ENCODE results near the gene RNF14. TPM values are rescaled to one million over a fixed set of nuclear protein-coding genes. Genes with fewer than 3 reads are reported as not detected.
"Not testable (repeated sequence)": the region's sequence is repeated elsewhere in the genome, so short reads cannot be mapped to it uniquely, and the experiment has no call there.

Gene RNF14
- 44.8 TPM for polyA plus RNA-seq (ENCODE audit: insufficient read length)

DNA sequence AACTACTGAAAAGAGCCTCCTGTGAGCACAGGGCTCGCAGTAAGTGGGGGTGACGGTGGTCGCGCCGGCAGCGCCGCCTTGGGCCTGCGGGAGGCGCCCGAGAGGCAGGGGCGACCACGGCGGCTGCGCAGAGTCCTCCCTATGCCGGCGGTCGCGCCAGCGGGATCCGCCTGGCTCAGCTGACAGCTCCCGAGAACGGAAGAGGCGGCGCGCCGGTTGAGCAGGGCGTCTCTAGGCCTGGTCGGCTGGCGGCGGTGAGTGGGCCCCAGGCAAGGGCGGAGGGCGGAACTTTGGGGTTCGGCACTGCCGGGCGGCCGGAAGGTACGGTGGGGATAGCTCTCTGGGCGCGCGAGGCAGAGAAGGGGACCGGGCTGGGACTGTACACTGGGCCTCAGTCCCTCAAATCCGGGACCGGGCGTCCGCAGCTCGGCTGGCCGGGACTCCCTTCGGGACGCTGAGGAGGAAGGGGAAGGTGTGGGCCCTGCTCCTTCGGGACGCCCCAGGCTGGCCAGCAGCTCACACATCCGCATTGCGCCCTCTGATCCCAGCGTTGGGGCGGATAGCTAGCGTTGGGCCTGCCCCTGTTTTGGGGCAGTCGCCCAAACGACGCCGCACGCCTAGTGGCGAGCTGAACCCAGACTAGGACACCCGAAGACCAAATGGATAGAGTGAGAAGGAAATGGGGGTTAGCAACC, at the start of gene RNF14:
RNF14 (plus strand) TSS at position 192 of the 695 bp plus-strand sequence. CDS start 4,484 bp downstream, outside the sequence.
- peak; percentile 72 for DNase-seq (ENCODE audit: low read depth)

GRCh38 chr5:141919218-141920119, 49.4 kb upstream of the RNF14 start:
- no peak for DNase-seq (ENCODE audit: low read depth)

DNA sequence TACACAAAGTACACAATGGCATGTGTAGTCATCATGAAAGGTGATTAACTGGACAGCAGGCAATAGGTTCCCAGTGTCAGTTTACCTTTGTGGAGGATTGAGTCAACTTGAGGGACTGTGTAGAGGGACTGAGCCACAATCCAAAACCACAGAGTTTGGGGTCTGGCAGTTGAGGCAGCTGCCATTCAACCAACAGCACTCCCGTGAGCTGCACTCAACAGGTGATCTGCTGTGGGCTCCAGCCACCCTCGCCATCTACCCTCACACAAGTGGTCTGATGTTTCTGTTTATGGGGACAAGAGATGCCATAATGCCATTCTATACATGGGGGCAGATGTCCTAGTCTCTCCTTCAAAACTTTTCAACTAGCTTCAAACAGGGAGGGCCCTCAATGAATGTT, 48.1 kb upstream of the RNF14 start:
- DNase-seq (ENCODE audit: low read depth): no peak

DNA sequence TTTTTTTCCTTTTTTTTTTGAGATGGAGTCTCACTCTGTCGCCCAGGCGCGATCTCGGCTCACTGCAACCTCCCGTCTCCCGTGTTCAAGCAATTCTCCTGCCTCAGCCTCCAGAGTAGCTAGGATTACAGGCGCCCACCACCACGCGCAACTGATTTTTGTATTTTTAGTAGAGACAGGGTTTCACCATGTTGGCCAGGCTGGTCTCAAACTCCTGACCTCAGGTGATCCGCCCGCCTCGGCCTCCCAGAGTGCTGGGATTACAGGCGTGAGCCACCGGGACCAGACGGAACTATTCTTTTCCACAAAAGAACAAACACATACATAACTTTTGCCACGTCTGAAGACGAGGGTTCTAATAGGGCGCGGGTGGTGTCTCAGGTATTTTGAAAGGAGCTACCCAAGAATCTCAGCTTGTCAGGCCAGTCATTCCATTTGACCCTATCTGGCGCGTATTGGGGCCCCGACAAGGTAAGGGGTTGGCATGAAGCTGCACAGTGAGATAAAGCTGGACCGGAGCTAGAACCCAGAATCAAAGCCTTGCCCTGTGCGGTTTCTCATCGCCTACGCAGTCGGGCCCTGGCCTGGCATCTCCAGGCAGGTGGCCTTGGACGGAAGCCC, 46.0 kb upstream of the RNF14 start:
- not testable (repeated sequence) for DNase-seq (ENCODE audit: low read depth)

GRCh38 chr5:141923448-141924313, 45.2 kb upstream of the RNF14 start, which contains the start of gene DELE1:
TSS of gene DELE1 (plus strand) at chr5:141923871. CDS start at chr5:141923942, 71 bp downstream.
- DNase-seq (ENCODE audit: low read depth): peak; percentile 75

DNA sequence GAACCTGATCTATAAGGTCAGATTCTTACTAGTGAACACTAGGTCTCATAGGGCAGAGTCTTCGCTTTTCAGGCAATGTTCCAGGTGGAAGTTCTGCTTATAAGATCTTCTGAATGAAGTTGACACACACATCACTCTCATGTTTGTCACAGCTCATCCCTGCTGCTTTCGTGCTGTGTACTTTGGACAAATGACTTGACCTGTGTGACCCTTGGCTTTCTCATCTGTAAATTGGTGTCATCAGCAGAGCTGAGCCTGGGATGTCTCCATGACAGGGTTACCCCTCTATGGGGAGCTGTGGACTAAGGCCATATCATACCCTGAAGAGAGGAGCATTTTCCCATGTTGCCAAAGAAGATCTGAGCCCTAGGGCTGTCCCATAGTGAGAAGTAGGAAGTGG, 42.5 kb upstream of the RNF14 start:
- no peak for DNase-seq (ENCODE audit: low read depth)

DNA sequence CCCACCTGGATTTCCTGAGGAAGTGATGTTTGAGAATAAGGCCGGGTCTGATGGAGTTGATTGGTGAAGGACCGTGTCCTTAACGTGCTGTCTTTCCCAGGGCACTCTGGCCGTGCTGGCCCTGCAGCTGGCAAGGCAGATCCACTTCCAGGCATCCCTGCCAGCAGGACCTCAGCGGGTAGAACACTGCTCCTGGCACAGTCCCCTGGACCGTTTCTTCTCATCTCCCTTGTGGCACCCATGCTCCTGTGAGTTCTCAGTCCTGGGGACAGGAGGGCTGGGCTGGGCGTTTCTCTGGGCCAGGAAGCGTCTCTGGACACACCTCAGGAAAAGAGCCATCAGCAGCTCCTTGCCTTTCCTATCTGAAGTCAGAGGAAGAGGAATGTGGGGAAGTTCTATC, 40.9 kb upstream of the RNF14 start:
- no peak for DNase-seq (ENCODE audit: low read depth)

DNA sequence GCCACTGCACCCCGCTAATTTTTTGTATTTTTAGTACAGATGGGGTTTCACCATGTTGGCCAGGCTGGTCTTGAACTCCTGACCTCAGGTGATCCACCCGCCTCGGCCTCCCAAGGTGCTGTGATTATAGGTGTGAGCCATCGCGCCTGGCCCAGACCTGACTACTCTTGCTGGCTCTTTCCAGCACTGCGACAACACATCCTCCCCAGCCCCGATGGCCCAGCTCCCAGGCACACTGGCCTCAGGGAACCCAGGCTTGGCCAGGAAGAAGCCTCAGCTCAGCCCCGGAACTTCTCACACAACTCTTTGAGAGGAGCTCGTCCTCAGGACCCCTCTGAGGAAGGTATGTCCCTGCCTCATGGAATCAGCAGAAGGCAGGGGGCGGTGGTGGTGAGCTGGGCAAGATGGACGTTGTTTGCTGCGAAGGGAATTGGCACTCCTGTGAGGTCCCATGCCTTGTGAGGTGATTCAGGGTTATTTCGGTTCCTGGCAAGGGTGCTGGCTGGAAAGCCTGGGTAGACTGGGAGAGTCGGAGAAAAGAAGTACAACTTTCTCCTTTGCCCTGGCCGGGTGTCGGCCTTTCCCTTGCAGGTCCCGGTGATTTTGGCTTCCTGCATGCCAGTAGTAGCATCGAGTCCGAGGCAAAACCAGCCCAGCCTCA, 39.4 kb upstream of the RNF14 start:
- no peak for DNase-seq (ENCODE audit: low read depth)

DNA sequence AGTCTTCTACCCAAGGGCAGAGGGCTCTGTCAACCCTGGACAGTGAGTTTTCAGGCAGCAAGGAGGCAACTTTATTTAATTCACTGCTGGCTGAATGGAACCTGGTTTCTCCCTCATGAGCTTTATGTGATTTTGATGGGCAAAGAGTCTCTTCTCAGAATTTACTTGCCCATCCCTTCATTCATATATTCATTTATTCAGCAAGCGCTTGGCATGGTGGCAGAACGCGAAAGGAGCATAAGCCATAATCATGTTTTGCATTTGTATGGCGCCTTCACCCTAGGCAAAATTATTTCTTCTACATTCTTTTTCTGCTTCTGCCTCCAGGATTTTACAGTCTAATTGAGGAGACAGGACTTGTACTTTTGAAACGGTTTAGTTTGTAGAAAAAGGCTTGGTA, 37.2 kb upstream of the RNF14 start:
- no peak for DNase-seq (ENCODE audit: low read depth)

DNA sequence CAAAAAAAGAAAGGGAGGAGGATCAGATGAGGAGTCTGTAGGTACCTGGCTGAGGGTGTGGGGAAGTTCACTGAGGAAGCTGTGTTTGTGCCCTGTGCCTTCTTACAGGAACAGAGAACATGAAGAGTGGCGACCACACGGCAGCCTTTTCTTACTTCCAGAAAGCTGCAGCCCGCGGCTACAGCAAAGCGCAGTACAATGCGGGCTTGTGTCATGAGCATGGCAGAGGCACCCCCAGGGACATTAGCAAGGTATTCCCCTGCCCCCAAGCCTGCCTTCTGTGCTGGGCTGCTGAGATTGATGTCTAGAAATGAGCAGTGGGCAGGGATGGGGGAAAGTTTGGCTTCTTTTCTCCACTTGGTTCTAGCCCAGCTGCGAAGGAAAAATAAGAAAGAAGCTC, 35.8 kb upstream of the RNF14 start:
- no peak for DNase-seq (ENCODE audit: low read depth)

GRCh38 chr5:141934099-141934844, 34.6 kb upstream of the RNF14 start:
- no peak for DNase-seq (ENCODE audit: low read depth)

DNA sequence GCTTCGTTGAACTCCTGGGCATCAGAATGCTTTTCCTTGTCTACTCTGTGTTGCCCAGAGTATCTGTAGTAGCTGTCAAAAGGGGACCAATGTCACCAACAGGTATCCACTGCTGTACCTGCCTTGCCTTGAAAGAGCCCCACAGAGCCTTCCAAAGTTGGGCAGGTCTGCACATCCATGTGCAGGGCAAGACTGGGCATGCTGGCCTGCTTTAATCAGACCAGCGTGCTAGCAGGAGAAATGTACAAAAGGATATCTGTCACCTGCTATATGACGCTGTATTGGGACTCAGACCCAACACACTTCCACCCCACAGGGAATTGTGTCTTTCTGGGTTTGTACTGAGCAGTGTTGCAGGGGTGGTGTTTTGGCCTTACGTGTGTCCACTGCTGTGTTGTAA, 33.4 kb upstream of the RNF14 start:
- DNase-seq (ENCODE audit: low read depth): no peak

- DNase-seq (ENCODE audit: low read depth): no peak
These were observed 28.1 kb upstream of the RNF14 start for GRCh38 chr5:141940695-141941271.

- DNase-seq (ENCODE audit: low read depth): no peak
These were observed 27.6 kb upstream of the RNF14 start for GRCh38 chr5:141941307-141941706.

- DNase-seq (ENCODE audit: low read depth): no peak
These were observed 27.1 kb upstream of the RNF14 start for GRCh38 chr5:141941779-141942178.

GRCh38 chr5:141942185-141942857, 26.6 kb upstream of the RNF14 start:
- DNase-seq (ENCODE audit: low read depth): no peak

- DNase-seq (ENCODE audit: low read depth): no peak
These were observed 24.8 kb upstream of the RNF14 start for GRCh38 chr5:141944076-141944475.

GRCh38 chr5:141945511-141946051, 23.3 kb upstream of the RNF14 start:
- DNase-seq (ENCODE audit: low read depth): no peak

GRCh38 chr5:141947316-141947715, 21.6 kb upstream of the RNF14 start:
- no peak for DNase-seq (ENCODE audit: low read depth)
